CD14-positive monocyte (primary cell): ENCODE data around the gene TRMT10A. TPM values are rescaled to one million over a fixed set of nuclear protein-coding genes. Genes with fewer than 3 reads are reported as not detected.

Experiments used
- DNase-seq, 3 donors: peaks; one replicate each; pipeline ENCODE4 v3.0.0-alpha.2; 2011 to 2022
- H2AFZ ChIP-seq: 2 replicates; pipeline ENCODE4 v1.6.0; 2012; ENCODE audit warnings: mild to moderate bottlenecking, low read depth, low read length, inconsistent platforms; ENCODE audit not compliant: insufficient read depth, poor library complexity, severe bottlenecking
- H3K27ac ChIP-seq, 2 donors: 1 replicate in 1 of 2; 2 replicates in 1 of 2; pipeline ENCODE4 v1.5.1; 2012 to 2013; ENCODE audit warnings: low read length in 2 of 2, control low read depth in 1 of 2, inconsistent platforms in 1 of 2, low read depth in 1 of 2, mild to moderate bottlenecking in 1 of 2
- H3K27me3 ChIP-seq, 2 donors: one replicate each; pipeline versions ENCODE4 v1.6.0 to v1.6.1; 2011 to 2013; ENCODE audit warnings: low read length in 2 of 2; ENCODE audit not compliant: control insufficient read depth in 2 of 2, insufficient read depth in 2 of 2
- H3K36me3 ChIP-seq, 2 donors: replicated peaks in 1 of 2; 1 replicate in 1 of 2; 2 replicates in 1 of 2; pipeline versions ENCODE4 v1.5.1 to v1.6.1; 2012 to 2013; ENCODE audit warnings: low read length in 2 of 2, control low read depth in 1 of 2, inconsistent platforms in 1 of 2, mild to moderate bottlenecking in 1 of 2; ENCODE audit not compliant: insufficient read depth in 2 of 2, control insufficient read depth in 1 of 2
- H3K4me1 ChIP-seq, 2 donors: 1 replicate in 1 of 2; 2 replicates in 1 of 2; pipeline versions ENCODE4 v1.5.1 to v1.6.1; 2012 to 2013; ENCODE audit warnings: low read length in 2 of 2, control low read depth in 1 of 2, inconsistent platforms in 1 of 2, mild to moderate bottlenecking in 1 of 2, moderate library complexity in 1 of 2; ENCODE audit not compliant: insufficient read depth in 2 of 2, control insufficient read depth in 1 of 2
- H3K4me2 ChIP-seq: replicated peaks from 2 replicates; pipeline ENCODE3; 2012; ENCODE audit warnings: low read length, moderate library complexity, mild to moderate bottlenecking; ENCODE audit not compliant: poor library complexity, severe bottlenecking; ENCODE audit errors: extremely low read depth
- H3K4me3 ChIP-seq, 3 experiments: fragments of 200-600 bp in 1 of 3; sonication (generic) in 1 of 3; replicated peaks in 1 of 3; 1 replicate in 2 of 3; 2 replicates in 1 of 3; pipeline ENCODE4 v1.5.1; 2011 to 2013; ENCODE audit warnings: low read length in 3 of 3, mild to moderate bottlenecking in 3 of 3, control low read depth in 2 of 3, low read depth in 2 of 3, inconsistent platforms in 1 of 3, moderate library complexity in 1 of 3
- H3K79me2 ChIP-seq: 2 replicates; pipeline ENCODE4 v1.6.0; 2012; ENCODE audit warnings: mild to moderate bottlenecking, control low read depth, inconsistent platforms, low read length, moderate library complexity; ENCODE audit not compliant: insufficient read depth
- H3K9ac ChIP-seq: 2 replicates; pipeline ENCODE4 v1.6.0; 2017; ENCODE audit warnings: low read length, mild to moderate bottlenecking; ENCODE audit not compliant: insufficient read depth, poor library complexity, severe bottlenecking
- H3K9me3 ChIP-seq, 2 donors: replicated peaks in 1 of 2; 1 replicate in 1 of 2; 2 replicates in 1 of 2; pipeline versions ENCODE4 v1.5.1 to v1.6.1; 2012 to 2013; ENCODE audit warnings: low read length in 2 of 2, control low read depth in 1 of 2; ENCODE audit not compliant: control insufficient read depth in 1 of 2, insufficient read depth in 1 of 2
- H4K20me1 ChIP-seq: 2 replicates; pipeline ENCODE4 v1.6.0; 2012; ENCODE audit warnings: mild to moderate bottlenecking, low read length, control low read depth, moderate library complexity; ENCODE audit not compliant: insufficient read depth
- H3K27ac Mint-ChIP-seq, 7 donors: one replicate each; pipeline ENCODE4 v1.8.0; 2020; ENCODE audit warnings: mild to moderate bottlenecking in 7 of 7, mixed read lengths in 7 of 7, moderate library complexity in 6 of 7, inconsistent platforms in 2 of 7
- H3K27me3 Mint-ChIP-seq, 3 donors: one replicate each; pipeline ENCODE4 v1.8.0; 2021 to 2022; ENCODE audit warnings: low read depth in 3 of 3, mild to moderate bottlenecking in 3 of 3, mixed read lengths in 3 of 3, moderate library complexity in 3 of 3, inconsistent platforms in 1 of 3
- H3K36me3 Mint-ChIP-seq, 2 donors: one replicate each; pipeline ENCODE4 v1.8.0; 2020; ENCODE audit warnings: mixed read lengths in 2 of 2, inconsistent platforms in 1 of 2, mild to moderate bottlenecking in 1 of 2
- H3K4me1 Mint-ChIP-seq: one replicate; pipeline ENCODE4 v1.8.0; 2020; ENCODE audit warnings: mild to moderate bottlenecking, mixed read lengths
- H3K4me3 Mint-ChIP-seq, 2 donors: one replicate each; pipeline ENCODE4 v1.8.0; 2020; ENCODE audit warnings: mild to moderate bottlenecking in 2 of 2, mixed read lengths in 2 of 2, moderate library complexity in 1 of 2
- H3K9me3 Mint-ChIP-seq, 7 donors: one replicate each; pipeline ENCODE4 v1.8.0; 2020 to 2022; ENCODE audit warnings: mixed read lengths in 7 of 7, mild to moderate bottlenecking in 6 of 7, moderate library complexity in 6 of 7, inconsistent platforms in 2 of 7
- WGBS: methylation state at CpG from one replicate; pipeline ENCODE4 v1.1.5; 2013; ENCODE audit warnings: missing lambda C conversion rate; ENCODE audit not compliant: insufficient coverage; 5-methylcytosine and 5-hydroxymethylcytosine counted together
- intact Hi-C, 2 donors: fragments of 100-400 bp; cut with micrococcal nuclease; formaldehyde crosslinking; loops; one replicate each; pipeline versions ENCODE4 v1.15.0 to v1.15.1; 2023
- polyA minus RNA-seq: library from RNA; depleted of rRNA, polyadenylated mRNA; stranded (reverse); fragments of >200 nt; gene quantifications from 2 replicates; pipeline ENCODE4 v1.2.3, GENCODE V29; 2012
- polyA plus RNA-seq, 3 donors: library from polyadenylated mRNA; depleted of rRNA in 1 of 3; unstranded in 2 of 3; stranded (reverse) in 1 of 3; fragments of 300-500 nt in 2 of 3; fragments of >200 nt in 1 of 3; fragmentation: Illumina TruSeq in 2 of 3; gene quantifications; 1 replicate in 2 of 3; 2 replicates in 1 of 3; pipeline ENCODE4 v1.2.3, GENCODE V29; 2012 to 2021
- total RNA-seq, 12 experiments: library from RNA in 1 of 12; stranded (reverse) in 1 of 12; fragments of 120-200 nt in 1 of 12; gene quantifications; one replicate each; pipeline ENCODE4 v1.2.4 and lab custom pipeline; 2013 to 2026; ENCODE audit warnings: mixed read lengths in 6 of 12, inconsistent platforms in 1 of 12
- TF ChIP-seq, protein P1 (sequence below): fragments of 200-600 bp; IDR thresholded peaks from one replicate; pipeline ENCODE4 v1.8.0; 2022; ENCODE audit warnings: antibody characterized with exemption, mild to moderate bottlenecking

TRMT10A gene, protein sequence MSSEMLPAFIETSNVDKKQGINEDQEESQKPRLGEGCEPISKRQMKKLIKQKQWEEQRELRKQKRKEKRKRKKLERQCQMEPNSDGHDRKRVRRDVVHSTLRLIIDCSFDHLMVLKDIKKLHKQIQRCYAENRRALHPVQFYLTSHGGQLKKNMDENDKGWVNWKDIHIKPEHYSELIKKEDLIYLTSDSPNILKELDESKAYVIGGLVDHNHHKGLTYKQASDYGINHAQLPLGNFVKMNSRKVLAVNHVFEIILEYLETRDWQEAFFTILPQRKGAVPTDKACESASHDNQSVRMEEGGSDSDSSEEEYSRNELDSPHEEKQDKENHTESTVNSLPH
- 6.4 TPM for total RNA-seq (2013)
- polyA plus RNA-seq, result 1 to 10 TPM; 1.6 to 3.9 (median 3.4) TPM
- polyA minus RNA-seq, result 0.55 and 0.80 TPM in 2 replicates
- 1.5 to 7.8 (median 3.7) reads per million in 11 experiments for total RNA-seq (lab: John Stamatoyannopoulos, UW)

GRCh38 chr4:99563310-99564186 lies at the start of gene TRMT10A:
Gene TRMT10A (minus strand): TSS chr4:99564039. CDS start chr4:99559338, 4,701 bp downstream.
- H3K4me1 ChIP-seq, result peaks cover 8 to 9% of the 10 kb centered on the region in 2 donors
- Mint-ChIP-seq H3K4me1 (peaks cover 6% of the 10 kb centered on the region), H3K36me3 (peaks cover 0 to 2% of the 10 kb centered on the region in 2 donors), H3K27me3 (peaks cover 6 to 9% (median 7%) of the 10 kb centered on the region in 3 donors), H3K4me3 (peak within 1 kb of the TSS; percentile 90 to 98), H3K9me3 (peaks cover 0 to 3% (median 0%) of the 10 kb centered on the region in 7 donors), H3K27ac (peak within 1 kb of the TSS; percentile 98 to 100 (median 99))
- H2AFZ ChIP-seq, result peak within 1 kb of the TSS; percentile 93
- peaks cover 5 to 17% of the 10 kb centered on the region in 2 donors for H3K27me3 ChIP-seq
- intact Hi-C loops, result loop anchor here (5.0 kb wide), 6 partner anchors 244 to 1416 kb away; partner anchors contain the start of genes LAMTOR3 (in 2 of the 2), DAPP1 (in 1 of the 2), DNAJB14 (in 1 of the 2) and H2AZ1 (in 1 of the 2)
- peak within 1 kb of the TSS; percentile 87 to 90 for H3K27ac ChIP-seq
- TF ChIP-seq, protein P1, sequence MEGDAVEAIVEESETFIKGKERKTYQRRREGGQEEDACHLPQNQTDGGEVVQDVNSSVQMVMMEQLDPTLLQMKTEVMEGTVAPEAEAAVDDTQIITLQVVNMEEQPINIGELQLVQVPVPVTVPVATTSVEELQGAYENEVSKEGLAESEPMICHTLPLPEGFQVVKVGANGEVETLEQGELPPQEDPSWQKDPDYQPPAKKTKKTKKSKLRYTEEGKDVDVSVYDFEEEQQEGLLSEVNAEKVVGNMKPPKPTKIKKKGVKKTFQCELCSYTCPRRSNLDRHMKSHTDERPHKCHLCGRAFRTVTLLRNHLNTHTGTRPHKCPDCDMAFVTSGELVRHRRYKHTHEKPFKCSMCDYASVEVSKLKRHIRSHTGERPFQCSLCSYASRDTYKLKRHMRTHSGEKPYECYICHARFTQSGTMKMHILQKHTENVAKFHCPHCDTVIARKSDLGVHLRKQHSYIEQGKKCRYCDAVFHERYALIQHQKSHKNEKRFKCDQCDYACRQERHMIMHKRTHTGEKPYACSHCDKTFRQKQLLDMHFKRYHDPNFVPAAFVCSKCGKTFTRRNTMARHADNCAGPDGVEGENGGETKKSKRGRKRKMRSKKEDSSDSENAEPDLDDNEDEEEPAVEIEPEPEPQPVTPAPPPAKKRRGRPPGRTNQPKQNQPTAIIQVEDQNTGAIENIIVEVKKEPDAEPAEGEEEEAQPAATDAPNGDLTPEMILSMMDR, result no peak
- H3K4me3 ChIP-seq, result peak within 1 kb of the TSS; percentile 51 to 90 (median 87)
- WGBS, result 0% methylated on average over 37 of the region's 48 CpGs
- no peaks in the 10 kb centered on the region for H3K9me3 ChIP-seq
- peak within 1 kb of the TSS; percentile 75 for H3K9ac ChIP-seq
- peak; percentile 94 to 97 (median 95) for DNase-seq
- no peaks in the 10 kb centered on the region for H4K20me1 ChIP-seq
- H3K79me2 ChIP-seq, result no peaks in the 10 kb centered on the region
- peak within 1 kb of the TSS; percentile 73 for H3K4me2 ChIP-seq
- no peaks in the 10 kb centered on the region for H3K36me3 ChIP-seq

GRCh38 chr4:99612704-99613103 lies 48.9 kb upstream of the TRMT10A start:
- Mint-ChIP-seq H3K27me3 (no peaks in the 10 kb centered on the region), H3K36me3 (no peaks in the 10 kb centered on the region), H3K27ac (no peak overlapping the region), H3K4me1 (no peaks in the 10 kb centered on the region), H3K9me3 (peaks cover 0 to 5% (median 0%) of the 10 kb centered on the region in 7 donors), H3K4me3 (no peak overlapping the region)
- Histone ChIP-seq H3K4me1 (no peaks in the 10 kb centered on the region), H3K27ac (no peak overlapping the region), H3K9me3 (no peaks in the 10 kb centered on the region), H3K4me2 (no peak overlapping the region), H3K9ac (no peak overlapping the region), H3K27me3 (no peaks in the 10 kb centered on the region), H3K4me3 (no peak overlapping the region), H2AFZ (no peak overlapping the region), H3K79me2 (no peaks in the 10 kb centered on the region), H4K20me1 (no peaks in the 10 kb centered on the region), H3K36me3 (no peaks in the 10 kb centered on the region)
- DNase-seq, result no peak
- intact Hi-C loops, result no loop called here
- TF ChIP-seq, protein P1, result no peak
- WGBS, result 85% methylated on average over 4 of the region's 5 CpGs
